C4-2B (cell line): ENCODE measurements around the gene SLCO3A1.

ENCODE experiments used
- CTCF ChIP-seq: fragments of 450-650 bp; conservative IDR thresholded peaks from 2 replicates; pipeline ENCODE4 v1.5.1; 2017; ENCODE audit warnings: mild to moderate bottlenecking
- ZFX ChIP-seq: fragments of 450-650 bp; IDR thresholded peaks from 2 replicates; pipeline ENCODE4 v1.6.1; 2017

GRCh38 chr15:91890614-91891013 is 37.1 kb downstream of the SLCO3A1 start:
- TF ChIP-seq CTCF: no peak
- no peak for TF ChIP-seq ZFX
